HG03045 (cell line): ENCODE results near the gene ATP7B.

Experiments
- ATAC-seq: cut with Tn5 transposase; IDR thresholded peaks from one replicate; pipeline ENCODE4 v1.9.1; 2021; ENCODE audit warnings: mild to moderate bottlenecking, moderate library complexity; ENCODE audit not compliant: unreplicated experiment

Gene ATP7B

GRCh38 chr13:51902776-51903175, 108.5 kb downstream of the ATP7B start:
- no peak for ATAC-seq

GRCh38 chr13:51900471-51900870, 110.8 kb downstream of the ATP7B start:
- no peak for ATAC-seq

- ATAC-seq: peak; percentile 61
Observed at GRCh38 chr13:51895906-51896888, 115.1 kb downstream of the ATP7B start.

GRCh38 chr13:51894239-51894638, 117.0 kb downstream of the ATP7B start:
- ATAC-seq: no peak

DNA sequence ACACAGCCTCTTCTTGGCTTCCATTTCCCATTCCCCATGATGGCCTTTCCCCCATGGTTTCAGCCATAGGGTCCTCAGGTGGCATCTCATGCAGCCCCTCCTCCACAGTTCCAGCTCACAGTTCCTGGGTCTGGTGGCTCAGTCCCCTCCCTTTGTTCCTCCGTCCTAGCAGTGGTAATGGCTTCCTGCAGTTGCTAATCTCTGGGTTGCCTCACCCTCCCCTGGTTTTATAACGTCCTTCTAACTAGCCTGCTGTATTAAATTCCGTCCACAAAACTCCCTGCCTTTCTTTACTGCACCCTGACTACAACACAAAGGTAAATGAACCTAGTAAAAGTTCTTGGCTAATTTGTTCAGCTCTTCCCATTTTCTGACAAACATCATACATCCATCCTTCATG, 118.6 kb downstream of the ATP7B start:
- ATAC-seq: no peak

DNA sequence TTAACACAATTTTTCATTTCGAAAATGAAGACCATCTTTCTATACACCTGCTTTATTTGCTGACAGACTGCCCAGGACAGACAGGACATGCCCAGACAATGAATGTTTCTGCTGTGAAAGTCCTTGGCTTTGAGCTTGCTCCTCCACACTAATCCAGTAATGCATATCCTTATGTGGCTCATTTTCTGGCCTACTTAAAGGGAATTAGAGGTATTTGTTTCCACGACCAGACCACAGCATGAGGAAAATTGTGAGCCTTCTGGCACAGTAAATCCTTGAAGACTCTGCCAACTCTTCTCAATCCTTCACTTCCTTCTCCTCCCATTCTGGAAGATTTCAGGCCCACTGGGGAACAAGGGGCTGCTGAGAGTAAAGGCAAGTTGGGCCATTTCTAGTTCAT, 123.8 kb downstream of the ATP7B start:
- no peak for ATAC-seq

GRCh38 chr13:51885651-51886050, 125.6 kb downstream of the ATP7B start:
- ATAC-seq: no peak

- no peak for ATAC-seq
Observed at GRCh38 chr13:51883226-51883600, 128.0 kb downstream of the ATP7B start.
